Heart left ventricle (tissue), 16 donors: ENCODE results near the gene MIPOL1. TPM values are rescaled to one million over a fixed set of nuclear protein-coding genes. Genes with fewer than 3 reads are reported as not detected.

Source experiments
- ATAC-seq, 4 donors: fragments of 200-7000 bp; cut with Tn5 transposase; one replicate each; pipeline ENCODE4 v1.9.1; 2020 to 2022; ENCODE audit warnings: moderate library complexity in 4 of 4, mild to moderate bottlenecking in 3 of 4, moderate number of reproducible peaks in 1 of 4
- DNase-seq, 5 donors: peaks; one replicate each; pipeline ENCODE4 v3.0.0-alpha.2; 2020
- H3K27ac ChIP-seq, 12 donors: fragments of 200-600 bp; sonication (generic) in 4 of 12; one replicate each; pipeline versions ENCODE4 v1.5.0 to v1.8.0; 2016 to 2022; ENCODE audit warnings: mild to moderate bottlenecking in 2 of 12
- H3K27me3 ChIP-seq, 9 donors: fragments of 200-600 bp; sonication (generic) in 2 of 9; one replicate each; pipeline versions ENCODE4 v1.5.1 to v1.8.0; 2016 to 2022; ENCODE audit warnings: mild to moderate bottlenecking in 3 of 9
- H3K36me3 ChIP-seq, 9 donors: fragments of 200-600 bp; sonication (generic) in 2 of 9; one replicate each; pipeline versions ENCODE4 v1.5.0 to v1.8.0; 2018 to 2022; ENCODE audit warnings: mild to moderate bottlenecking in 2 of 9
- H3K4me1 ChIP-seq, 12 donors: fragments of 200-600 bp; sonication (generic) in 4 of 12; one replicate each; pipeline versions ENCODE4 v1.5.0 to v1.8.0; 2016 to 2022; ENCODE audit warnings: mild to moderate bottlenecking in 3 of 12
- H3K4me3 ChIP-seq, 12 donors: fragments of 200-600 bp; sonication (generic) in 4 of 12; one replicate each; pipeline versions ENCODE4 v1.5.0 to v1.8.0; 2017 to 2022; ENCODE audit warnings: mild to moderate bottlenecking in 9 of 12, moderate library complexity in 4 of 12
- H3K9me3 ChIP-seq, 12 donors: fragments of 200-600 bp; sonication (generic) in 4 of 12; one replicate each; pipeline versions ENCODE4 v1.5.0 to v1.8.0; 2016 to 2022; ENCODE audit warnings: mild to moderate bottlenecking in 1 of 12
- CTCF ChIP-seq, 12 donors: fragments of 200-600 bp; sonication (generic) in 4 of 12; IDR thresholded peaks; one replicate each; pipeline versions ENCODE4 v1.5.0 to v1.8.0; 2018 to 2022; ENCODE audit warnings: antibody characterized with exemption in 12 of 12, mild to moderate bottlenecking in 5 of 12
- POLR2A ChIP-seq, 2 donors: fragments of 450-650 bp; IDR thresholded peaks; one replicate each; pipeline ENCODE4 v1.6.1; 2017; ENCODE audit warnings: antibody characterized with exemption in 2 of 2, mild to moderate bottlenecking in 2 of 2, moderate library complexity in 2 of 2
- WGBS, 4 donors: extraction: QIAGEN DNeasy Blood & Tissue Kit in 2 of 4; methylation state at CpG; one replicate each; pipeline versions ENCODE4 v1.1.5 to v1.1.7; 2013 to 2018; 5-methylcytosine and 5-hydroxymethylcytosine counted together
- intact Hi-C, 10 donors: fragments of 100-400 bp; cut with DNase I; formaldehyde crosslinking; loops; one replicate each; pipeline versions ENCODE4 v1.11.1 to v1.14.2; 2022
- polyA plus RNA-seq, 2 donors: library from polyadenylated mRNA; stranded (reverse); fragments of 200-250 nt; gene quantifications; one replicate each; pipeline ENCODE4 v1.2.3, GENCODE V29; 2013
- total RNA-seq, 9 donors: library from RNA; depleted of rRNA in 2 of 9; stranded (reverse); fragments of >200 nt in 2 of 9; fragmentation: NEBNext Ultra II Directional in 3 of 9; extraction: Animal tissue kit (Norgen Biotek cat#: 25700) in 3 of 9; gene quantifications; one replicate each; pipeline versions ENCODE4 v1.1.0 to v1.2.4, GENCODE V29; 2016 to 2023
- donor health status: ischemic (EF 13 %, LVEDD 7.1; RV severe dilation, severe dysfunction).
- donor health status: healthy with polysubstance abuse.
- donor health status: DM: no; HTN: yes; CAD: no.
- donor health status: DM: no; HTN: no; CAD: no.
- donor health status: ischemic (EF 25% LVEDD 6.9; RV normal size, moderate dysfunction).
- donor health status: ischemic (EF 25% LVEDD 5.7; RV mildly dilated, moderate dysfunction).
- donor health status: healthy.
- donor health status: DM: yes; HTN: yes; CAD: no.
- donor health status: ischemic (EF 35%, LVEDD 5.7; RV mildly dilated, moderate dysfunction).
- donor health status: nonischemic (EF 11% LVEDD 7.7; RV severe dilation, severe dysfunction).
- donor health status: DM: yes; HTN: yes; CAD: no.
- donor health status: PGD.
- donor health status: ischemic (EF 29% LVEDD 5.4; RV normal size, mild dysfunction).
- donor health status: nonischemic (EF 23%, LVEDD 6.1; RV moderate dilation, normal function).

The MIPOL1 gene
- total and polyA plus RNA-seq, 11 donors = 0.99 to 7.3 (median 5.0) TPM

DNA sequence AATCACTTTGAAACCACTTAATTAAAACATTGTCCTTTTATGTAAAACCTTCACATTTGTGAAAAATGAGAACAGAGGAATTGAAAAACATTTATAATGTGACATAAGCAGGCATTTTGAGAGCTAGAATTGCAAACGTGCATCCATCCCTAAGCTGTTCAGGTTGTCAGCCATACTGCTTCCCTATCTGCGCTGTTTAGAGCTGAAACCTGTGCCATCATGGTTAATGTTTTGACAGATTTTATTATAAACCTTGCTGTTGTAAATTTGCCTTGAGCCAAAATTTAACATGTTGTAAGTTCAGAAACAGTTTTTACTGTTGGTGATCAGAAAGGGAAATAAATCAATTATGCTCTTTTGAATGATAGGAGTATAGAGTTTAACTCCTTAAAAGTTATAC lies 365.5 kb downstream of the MIPOL1 start:
- Histone ChIP-seq H3K4me3 (no peak overlapping the region), H3K4me1 (no peaks in the 10 kb centered on the region), H3K27me3 (no peaks in the 10 kb centered on the region), H3K9me3 (no peaks in the 10 kb centered on the region), H3K27ac (no peak overlapping the region), H3K36me3 (no peaks in the 10 kb centered on the region)
- DNase-seq = no peak
- 73 to 84% (median 75%) methylated on average over 2 of the region's 2 CpGs for WGBS, 4 donors
- intact Hi-C loops = no loop called here
- ATAC-seq = no peak
- no peak for TF ChIP-seq CTCF (IDR thresholded peaks at IDR 0.05)
- TF ChIP-seq POLR2A (IDR thresholded peaks at IDR 0.05) = no peak

DNA sequence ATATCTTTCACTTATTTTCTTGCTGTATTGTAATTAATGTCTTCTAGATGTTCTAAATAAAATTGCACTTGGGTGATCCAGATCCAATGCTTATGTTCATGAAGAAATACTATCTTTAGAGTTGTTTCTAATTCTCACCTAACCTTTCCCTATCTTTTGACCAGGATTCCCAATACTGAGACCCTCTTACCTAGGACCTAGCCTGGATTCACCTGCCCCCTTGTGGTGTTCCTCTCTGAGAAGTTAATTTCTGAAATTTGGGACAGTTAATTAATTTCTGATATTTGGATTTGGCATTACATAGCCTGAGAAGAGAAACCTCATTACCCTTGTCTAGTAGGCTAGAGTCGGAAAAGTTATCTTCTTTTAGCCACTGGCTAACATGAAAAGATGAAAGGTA lies 367.8 kb downstream of the MIPOL1 start:
- Histone ChIP-seq H3K4me3 (no peak overlapping the region), H3K36me3 (no peaks in the 10 kb centered on the region), H3K27ac (no peak overlapping the region), H3K9me3 (no peaks in the 10 kb centered on the region), H3K27me3 (no peaks in the 10 kb centered on the region), H3K4me1 (no peaks in the 10 kb centered on the region)
- intact Hi-C loops = no loop called here
- DNase-seq (no peak), ATAC-seq (no peak)
- TF ChIP-seq POLR2A (IDR thresholded peaks at IDR 0.05) = no peak
- TF ChIP-seq CTCF (IDR thresholded peaks at IDR 0.05) = no peak
- WGBS, 4 donors = 73 to 95% (median 83%) methylated on average over 1 of the region's 1 CpG

GRCh38 chr14:37566811-37567371 lies 369.2 kb downstream of the MIPOL1 start:
- no peak for ATAC-seq
- Histone ChIP-seq H3K27ac (no peak overlapping the region), H3K4me1 (no peaks in the 10 kb centered on the region), H3K27me3 (peaks cover 0 to 4% (median 0%) of the 10 kb centered on the region in 9 donors), H3K4me3 (no peak overlapping the region), H3K9me3 (no peaks in the 10 kb centered on the region), H3K36me3 (no peaks in the 10 kb centered on the region)
- TF ChIP-seq CTCF (IDR thresholded peaks at IDR 0.05) = no peak
- TF ChIP-seq POLR2A (IDR thresholded peaks at IDR 0.05) = no peak
- no peak for DNase-seq
- intact Hi-C loops = no loop called here
- 27 to 45% (median 41%) methylated on average over 3 of the region's 3 CpGs for WGBS, 4 donors

GRCh38 chr14:37569729-37570128 lies 372.0 kb downstream of the MIPOL1 start:
- Histone ChIP-seq H3K4me1 (no peaks in the 10 kb centered on the region), H3K27ac (no peak overlapping the region), H3K27me3 (peaks cover 0 to 13% (median 0%) of the 10 kb centered on the region in 9 donors), H3K9me3 (no peaks in the 10 kb centered on the region), H3K4me3 (no peak overlapping the region), H3K36me3 (no peaks in the 10 kb centered on the region)
- DNase-seq (no peak), ATAC-seq (no peak)
- TF ChIP-seq CTCF (IDR thresholded peaks at IDR 0.05) (no peak), POLR2A (IDR thresholded peaks at IDR 0.05) (no peak)
- intact Hi-C loops = no loop called here
- WGBS, 4 donors = 73 to 92% (median 90%) methylated on average over 7 of the region's 7 CpGs
